Measurements from ENCODE around the gene GLI2.

The GLI2 gene

GRCh38 chr2:120773186-120773800 is 37.6 kb downstream of the GLI2 start:
- no peak for DNase-seq

DNA sequence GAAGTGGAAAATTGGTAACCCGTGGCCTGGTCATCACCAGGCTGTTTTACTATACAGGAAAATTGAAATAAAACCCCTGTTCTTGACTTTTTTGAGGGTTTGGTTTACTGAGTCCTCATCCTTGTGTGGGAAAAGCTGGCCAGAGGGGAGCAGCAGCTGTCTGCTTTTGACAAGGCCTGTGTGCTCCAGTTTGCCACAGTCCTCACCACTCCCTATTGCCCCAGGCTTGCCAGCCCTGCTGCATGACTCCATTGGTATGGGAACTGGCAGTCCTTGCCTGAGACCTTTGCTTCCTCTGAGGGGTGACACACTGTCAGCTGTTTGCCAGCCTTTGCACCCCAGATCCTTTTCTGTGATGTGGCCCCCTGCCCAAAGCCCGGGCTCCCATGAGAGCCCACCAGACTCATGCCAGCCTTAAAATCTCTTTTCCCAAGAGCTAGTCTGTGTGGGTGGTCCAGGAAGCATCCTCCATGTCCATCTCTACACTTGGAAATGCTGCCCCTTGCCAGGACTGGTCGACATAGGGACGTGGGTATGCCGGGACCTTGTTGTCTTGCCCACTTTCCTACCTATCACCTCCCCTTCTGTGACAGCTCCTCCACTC is 39.0 kb downstream of the GLI2 start:
- no peak for DNase-seq

GRCh38 chr2:120775194-120775593 is 39.5 kb downstream of the GLI2 start:
- no peak for DNase-seq

DNA sequence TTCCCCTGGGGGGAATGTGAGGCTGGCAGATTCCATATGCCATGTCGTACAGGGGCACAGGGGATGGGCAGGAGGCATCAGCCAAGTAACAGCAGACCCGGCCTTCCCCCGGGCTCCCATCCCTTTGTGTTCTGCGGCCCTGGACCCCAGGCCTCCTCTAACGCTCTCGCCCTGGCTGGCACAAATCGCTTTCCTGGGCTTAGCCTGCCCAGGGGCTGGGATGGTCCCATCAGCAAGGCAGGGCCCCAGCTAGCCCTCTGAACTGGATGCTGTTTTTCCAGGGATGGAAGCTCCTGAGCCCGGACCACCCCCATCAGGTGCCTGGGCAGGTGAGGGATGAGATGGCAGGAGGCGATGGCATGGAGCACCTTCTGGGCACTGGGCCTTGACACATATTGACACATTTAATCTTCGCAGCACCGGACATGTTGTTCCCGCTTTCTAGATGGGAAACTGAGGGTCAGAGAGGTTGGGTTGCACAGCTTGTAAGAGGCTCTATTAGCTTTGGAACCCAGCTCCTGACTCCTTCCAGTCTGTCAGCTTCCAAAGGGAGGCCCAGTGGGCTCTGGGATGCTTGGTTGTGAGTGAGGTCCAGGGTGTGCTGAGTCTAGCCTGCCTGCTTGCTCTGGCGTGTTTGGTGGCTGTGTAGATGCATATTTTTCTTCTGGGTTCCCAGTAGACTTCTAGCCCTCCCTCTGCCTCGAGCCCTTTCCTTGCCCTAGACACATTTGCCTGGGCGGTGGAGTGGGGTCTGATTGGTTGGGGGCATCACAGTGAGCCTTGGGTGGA is 40.3 kb downstream of the GLI2 start:
- no peak for DNase-seq

- DNase-seq, result no peak
These were observed 41.0 kb downstream of the GLI2 start for GRCh38 chr2:120776649-120777048.

- DNase-seq, result no peak
These were observed 41.6 kb downstream of the GLI2 start for GRCh38 chr2:120777170-120777751.

GRCh38 chr2:120777787-120778186 is 42.1 kb downstream of the GLI2 start:
- no peak for DNase-seq

GRCh38 chr2:120778244-120778643 is 42.6 kb downstream of the GLI2 start:
- DNase-seq, result no peak

DNA sequence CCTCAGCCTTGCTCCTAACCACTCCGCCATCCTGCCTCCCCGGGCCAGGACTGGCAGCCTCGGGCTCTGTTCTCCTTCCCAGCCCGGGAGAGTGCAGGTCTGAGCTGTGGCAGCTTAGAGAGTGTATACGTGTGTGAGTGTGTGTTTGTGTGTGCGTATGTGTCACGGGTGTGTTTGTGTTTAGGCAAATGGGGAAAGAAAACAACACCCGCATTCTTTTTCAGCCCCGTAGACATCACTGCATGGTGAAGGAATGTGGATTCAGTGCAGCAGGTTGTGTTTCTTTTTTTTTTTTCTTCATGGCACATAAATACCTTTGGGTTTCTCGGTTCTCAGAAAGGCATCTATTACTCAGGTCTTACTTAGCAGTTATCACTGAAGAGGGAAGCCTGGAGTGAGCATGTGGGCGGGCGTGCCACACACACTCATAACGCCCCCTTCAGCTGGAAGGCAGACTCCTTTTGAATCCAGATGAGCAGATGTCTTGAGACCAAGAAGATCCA is 44.2 kb downstream of the GLI2 start:
- no peak for DNase-seq

DNA sequence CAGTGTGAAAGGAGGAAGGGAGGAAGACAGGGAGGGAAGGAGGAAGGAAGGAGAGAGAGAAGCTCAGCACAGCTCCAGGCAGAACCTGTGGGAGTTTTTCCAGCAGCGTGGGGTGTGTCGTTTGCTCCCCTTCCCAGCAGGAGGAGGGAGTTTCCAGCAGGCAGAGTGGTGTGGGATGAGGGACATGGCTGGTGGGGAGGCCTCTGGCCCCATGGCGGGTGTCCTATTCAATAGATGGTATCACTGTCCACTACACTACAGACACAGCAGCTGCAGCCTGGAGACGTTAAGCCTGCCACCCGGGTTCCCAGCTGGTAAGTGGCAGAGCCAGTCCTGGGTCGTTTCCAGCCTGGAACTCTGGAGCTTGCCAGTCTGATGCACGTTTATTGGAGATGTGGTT is 44.7 kb downstream of the GLI2 start:
- DNase-seq, result no peak

- DNase-seq, result no peak
These were observed 47.7 kb downstream of the GLI2 start for GRCh38 chr2:120783371-120783791.

DNA sequence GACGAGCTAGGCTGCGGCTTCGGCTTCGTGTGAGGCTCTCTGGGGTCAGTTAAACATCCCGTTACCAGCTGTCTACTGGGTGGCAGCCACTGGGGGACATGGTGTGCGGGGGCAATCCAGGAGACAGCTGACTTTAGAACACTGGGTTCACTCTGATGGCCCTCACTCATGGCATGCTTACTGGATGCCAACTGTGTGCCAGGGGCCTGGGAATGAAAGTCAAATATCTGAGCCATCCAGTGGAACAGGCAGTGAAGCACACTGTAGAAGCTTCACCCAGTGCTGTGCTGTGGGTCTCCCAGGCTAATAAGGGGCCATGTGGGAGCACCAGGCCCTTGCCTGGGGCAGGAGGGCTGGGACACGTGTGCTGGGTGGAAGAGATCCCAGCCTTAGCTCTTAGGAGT is 48.3 kb downstream of the GLI2 start:
- no peak for DNase-seq
